Stimulated activated naive B cell treated with anti-CD40 and anti-IgM and Interleukin-4, amounts not matched to agents 10 μg/mL and 1 μg/mL and 100 μg/mL, for 72 hours (primary cell): Measurements from ENCODE around the gene NRCAM.
"Not testable (repeated sequence)": the region's sequence is repeated elsewhere in the genome, so short reads cannot be mapped to it uniquely, and the experiment has no call there.

Experiments used
- ATAC-seq, 2 donors: fragments of 150-1000 bp; cut with Tn5 transposase; replicated peaks; 2 replicates each; pipeline ENCODE4 v1.10.0; 2021; ENCODE audit warnings: moderate library complexity in 1 of 2
- DNase-seq: peaks from one replicate; pipeline ENCODE4 v3.0.0; 2021
- H3K27ac Mint-ChIP-seq: one replicate; pipeline ENCODE4 v1.8.0; 2022; ENCODE audit warnings: mild to moderate bottlenecking, mixed read lengths
- H3K27me3 Mint-ChIP-seq, 2 donors: one replicate each; pipeline ENCODE4 v1.8.0; 2022; ENCODE audit warnings: mixed read lengths in 2 of 2
- H3K36me3 Mint-ChIP-seq, 2 donors: one replicate each; pipeline ENCODE4 v1.8.0; 2022; ENCODE audit warnings: mixed read lengths in 2 of 2, mild to moderate bottlenecking in 1 of 2
- H3K4me1 Mint-ChIP-seq, 2 donors: one replicate each; pipeline ENCODE4 v1.8.0; 2022; ENCODE audit warnings: mixed read lengths in 2 of 2, mild to moderate bottlenecking in 1 of 2
- H3K4me3 Mint-ChIP-seq, 2 donors: one replicate each; pipeline ENCODE4 v1.8.0; 2022; ENCODE audit warnings: mild to moderate bottlenecking in 2 of 2, mixed read lengths in 2 of 2, moderate library complexity in 1 of 2
- H3K9me3 Mint-ChIP-seq, 2 donors: one replicate each; pipeline ENCODE4 v1.8.0; 2022; ENCODE audit warnings: mixed read lengths in 2 of 2, mild to moderate bottlenecking in 1 of 2

The NRCAM gene

GRCh38 chr7:108409146-108409545 lies 47.1 kb downstream of the NRCAM start:
- Mint-ChIP-seq H3K27me3 (no peaks in the 10 kb centered on the region), H3K4me3 (no peak overlapping the region), H3K36me3 (peaks cover 5 to 11% of the 10 kb centered on the region in 2 donors), H3K9me3 (peaks cover 9 to 11% of the 10 kb centered on the region in 2 donors), H3K4me1 (peaks cover 3 to 11% of the 10 kb centered on the region in 2 donors), H3K27ac (no peak overlapping the region)
- ATAC-seq (no peak), DNase-seq (no peak)

- H3K4me3 Mint-ChIP-seq = no peak overlapping the region
- H3K36me3 Mint-ChIP-seq = peaks cover 1 to 7% of the 10 kb centered on the region in 2 donors
- peaks cover 6 to 7% of the 10 kb centered on the region in 2 donors for H3K9me3 Mint-ChIP-seq
- H3K27ac Mint-ChIP-seq = no peak overlapping the region
- DNase-seq (no peak), ATAC-seq (no peak)
- H3K27me3 Mint-ChIP-seq = no peaks in the 10 kb centered on the region
- peaks cover 0 to 4% of the 10 kb centered on the region in 2 donors for H3K4me1 Mint-ChIP-seq
Measured at GRCh38 chr7:108408296-108408991, 47.8 kb downstream of the NRCAM start.

- ATAC-seq (no peak), DNase-seq (no peak)
- Mint-ChIP-seq H3K9me3 (peaks cover 0 to 2% of the 10 kb centered on the region in 2 donors), H3K4me3 (no peak overlapping the region), H3K4me1 (peaks cover 0 to 1% of the 10 kb centered on the region in 2 donors), H3K36me3 (no peaks in the 10 kb centered on the region), H3K27me3 (no peaks in the 10 kb centered on the region), H3K27ac (no peak overlapping the region)
Measured at GRCh38 chr7:108407676-108408075, 48.6 kb downstream of the NRCAM start.

GRCh38 chr7:108406222-108406890 lies 49.9 kb downstream of the NRCAM start:
- H3K4me3 Mint-ChIP-seq = no peak overlapping the region
- no peaks in the 10 kb centered on the region for H3K36me3 Mint-ChIP-seq

GRCh38 chr7:108404509-108405420 lies 51.5 kb downstream of the NRCAM start:
- H3K4me3 Mint-ChIP-seq = no peak overlapping the region
- peaks cover 0 to 4% of the 10 kb centered on the region in 2 donors for H3K4me1 Mint-ChIP-seq
- H3K27ac Mint-ChIP-seq = no peak overlapping the region
- H3K27me3 Mint-ChIP-seq = peaks cover 0 to 7% of the 10 kb centered on the region in 2 donors
- DNase-seq (no peak), ATAC-seq (no peak)
- no peaks in the 10 kb centered on the region for H3K36me3 Mint-ChIP-seq
- no peaks in the 10 kb centered on the region for H3K9me3 Mint-ChIP-seq

More at GRCh38 chr7:108406222-108406890, 49.9 kb downstream of the NRCAM start:
- no peak for DNase-seq
- Mint-ChIP-seq H3K4me1 (peaks cover 0 to 4% of the 10 kb centered on the region in 2 donors), H3K9me3 (no peaks in the 10 kb centered on the region), H3K27ac (no peak overlapping the region), H3K27me3 (peaks cover 0 to under 1% of the 10 kb centered on the region in 2 donors)
- ATAC-seq = no peak

- Mint-ChIP-seq H3K4me1 (peaks cover 0 to 4% of the 10 kb centered on the region in 2 donors), H3K9me3 (no peaks in the 10 kb centered on the region), H3K4me3 (no peak overlapping the region), H3K27me3 (peaks cover 0 to 10% of the 10 kb centered on the region in 2 donors), H3K27ac (no peak overlapping the region), H3K36me3 (no peaks in the 10 kb centered on the region)
- ATAC-seq (no peak), DNase-seq (no peak)
Measured at GRCh38 chr7:108403597-108404217, 52.5 kb downstream of the NRCAM start.

GRCh38 chr7:108402865-108403264 lies 53.4 kb downstream of the NRCAM start:
- ATAC-seq = peak; percentile 31 to 42
- DNase-seq = no peak
- no peak overlapping the region for H3K4me3 Mint-ChIP-seq
- H3K4me1 Mint-ChIP-seq = peaks cover 0 to 4% of the 10 kb centered on the region in 2 donors
- H3K27me3 Mint-ChIP-seq = peaks cover 7 to 18% of the 10 kb centered on the region in 2 donors
- H3K27ac Mint-ChIP-seq = peak overlapping the region; percentile 4
- no peaks in the 10 kb centered on the region for H3K9me3 Mint-ChIP-seq
- no peaks in the 10 kb centered on the region for H3K36me3 Mint-ChIP-seq

GRCh38 chr7:108396080-108396479 lies 60.2 kb downstream of the NRCAM start:
- Mint-ChIP-seq H3K27ac (no peak overlapping the region), H3K4me3 (no peak overlapping the region), H3K4me1 (no peaks in the 10 kb centered on the region), H3K36me3 (no peaks in the 10 kb centered on the region), H3K9me3 (peaks cover 0 to 1% of the 10 kb centered on the region in 2 donors), H3K27me3 (peaks cover 32 to 60% of the 10 kb centered on the region in 2 donors)
- DNase-seq = no peak
- ATAC-seq = no peak

- Mint-ChIP-seq H3K27ac (no peak overlapping the region), H3K4me3 (no peak overlapping the region), H3K36me3 (no peaks in the 10 kb centered on the region), H3K27me3 (peaks cover 35 to 62% of the 10 kb centered on the region in 2 donors), H3K4me1 (no peaks in the 10 kb centered on the region), H3K9me3 (peaks cover 0 to 2% of the 10 kb centered on the region in 2 donors)
- ATAC-seq = no peak
- no peak for DNase-seq
Measured at GRCh38 chr7:108395426-108395825, 60.8 kb downstream of the NRCAM start.

- not testable (repeated sequence) for H3K27ac Mint-ChIP-seq, H3K9me3 Mint-ChIP-seq, DNase-seq, H3K4me1 Mint-ChIP-seq, ATAC-seq, H3K36me3 Mint-ChIP-seq, H3K4me3 Mint-ChIP-seq
- peaks cover 31 to 63% of the 10 kb centered on the region in 2 donors for H3K27me3 Mint-ChIP-seq
Measured at GRCh38 chr7:108393097-108393496, 63.1 kb downstream of the NRCAM start.

- H3K4me1 Mint-ChIP-seq = peaks cover 8 to 15% of the 10 kb centered on the region in 2 donors
- H3K36me3 Mint-ChIP-seq, H3K4me3 Mint-ChIP-seq, H3K27ac Mint-ChIP-seq, ATAC-seq, H3K9me3 Mint-ChIP-seq, DNase-seq: not testable (repeated sequence)
- peaks cover 18 to 40% of the 10 kb centered on the region in 2 donors for H3K27me3 Mint-ChIP-seq
Measured at GRCh38 chr7:108387686-108388085, 68.5 kb downstream of the NRCAM start.

GRCh38 chr7:108385834-108386422 lies 70.3 kb downstream of the NRCAM start:
- DNase-seq (no peak), ATAC-seq (peak; percentile 44 to 61)
- Mint-ChIP-seq H3K27me3 (peaks cover 14 to 39% of the 10 kb centered on the region in 2 donors), H3K36me3 (no peaks in the 10 kb centered on the region), H3K9me3 (peaks cover 0 to 5% of the 10 kb centered on the region in 2 donors), H3K4me3 (no peak overlapping the region), H3K27ac (no peak overlapping the region), H3K4me1 (peaks cover 8 to 15% of the 10 kb centered on the region in 2 donors)

- Mint-ChIP-seq H3K36me3 (no peaks in the 10 kb centered on the region), H3K4me3 (no peak overlapping the region), H3K27ac (no peak overlapping the region), H3K4me1 (peaks cover 10 to 15% of the 10 kb centered on the region in 2 donors), H3K9me3 (peaks cover 0 to 2% of the 10 kb centered on the region in 2 donors), H3K27me3 (peaks cover 15 to 35% of the 10 kb centered on the region in 2 donors)
- DNase-seq (no peak), ATAC-seq (peak; percentile 73 to 86)
Measured at GRCh38 chr7:108384716-108385483, 71.3 kb downstream of the NRCAM start.
